ENCODE data around the gene C3orf22.

C3orf22 gene

DNA sequence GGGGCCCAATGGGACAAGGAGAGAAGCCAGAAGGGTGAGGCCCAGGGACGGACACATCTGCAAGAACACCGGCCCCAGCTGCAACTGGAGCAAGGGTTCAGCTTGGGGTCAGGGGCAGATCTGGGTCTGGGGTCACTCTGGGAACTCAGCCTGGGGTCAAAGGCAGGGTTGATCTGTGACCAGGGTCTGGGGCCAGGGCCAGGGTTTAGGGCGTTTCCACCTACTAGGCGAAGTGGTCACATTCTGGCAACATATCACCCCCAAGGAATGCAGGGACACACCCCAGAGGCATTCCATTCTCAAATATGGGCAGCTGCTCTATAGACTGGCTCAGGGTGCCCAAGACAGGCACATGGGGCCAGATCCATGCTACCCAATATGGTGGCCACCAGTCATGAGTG, 50.2 kb downstream of the C3orf22 start:
- H3K4me1 ChIP-seq (ENCODE audit: control insufficient read depth, insufficient read depth, low read length) = no peaks in the 10 kb centered on the region
- no peak overlapping the region for H3K27ac ChIP-seq (ENCODE audit: low read depth, low read length)
- H3K9ac ChIP-seq (ENCODE audit: low read length) = no peak overlapping the region
- no peaks in the 10 kb centered on the region; the same call in 1 of the 2 replicates for H3K27me3 ChIP-seq (ENCODE audit: control insufficient read depth, insufficient read depth, low read length)
- no peaks in the 10 kb centered on the region for H3K9me3 ChIP-seq (ENCODE audit: control insufficient read depth, insufficient read depth, low read depth, low read length)
- H3K36me3 ChIP-seq (ENCODE audit: control insufficient read depth, insufficient read depth, low read length) = no peaks in the 10 kb centered on the region
- no peak overlapping the region for H3K4me3 ChIP-seq (ENCODE audit: low read depth, low read length)

- H3K4me1 ChIP-seq (ENCODE audit: control insufficient read depth, insufficient read depth, low read length) = no peaks in the 10 kb centered on the region
- no peak overlapping the region for H3K27ac ChIP-seq (ENCODE audit: low read depth, low read length)
- H3K36me3 ChIP-seq (ENCODE audit: control insufficient read depth, insufficient read depth, low read length) = no peaks in the 10 kb centered on the region
- no peak overlapping the region for H3K9ac ChIP-seq (ENCODE audit: low read length)
- no peaks in the 10 kb centered on the region; the same call in 1 of the 2 replicates for H3K27me3 ChIP-seq (ENCODE audit: control insufficient read depth, insufficient read depth, low read length)
- H3K4me3 ChIP-seq (ENCODE audit: low read depth, low read length) = no peak overlapping the region
- H3K9me3 ChIP-seq (ENCODE audit: control insufficient read depth, insufficient read depth, low read depth, low read length) = no peaks in the 10 kb centered on the region
Observed at GRCh38 chr3:126507886-126508285, 50.8 kb downstream of the C3orf22 start.

- Histone ChIP-seq H3K27ac (ENCODE audit: low read depth, low read length) (no peak overlapping the region), H3K9me3 (ENCODE audit: control insufficient read depth, insufficient read depth, low read depth, low read length) (no peaks in the 10 kb centered on the region), H3K4me1 (ENCODE audit: control insufficient read depth, insufficient read depth, low read length) (peaks cover 8% of the 10 kb centered on the region), H3K27me3 (ENCODE audit: control insufficient read depth, insufficient read depth, low read length) (no peaks in the 10 kb centered on the region; the same call in 1 of the 2 replicates), H3K9ac (ENCODE audit: low read length) (no peak overlapping the region), H3K36me3 (ENCODE audit: control insufficient read depth, insufficient read depth, low read length) (no peaks in the 10 kb centered on the region), H3K4me3 (ENCODE audit: low read depth, low read length) (no peak overlapping the region)
Observed at GRCh38 chr3:126503701-126504100, 55.0 kb downstream of the C3orf22 start.

GRCh38 chr3:126502656-126503055, 56.1 kb downstream of the C3orf22 start:
- Histone ChIP-seq H3K36me3 (ENCODE audit: control insufficient read depth, insufficient read depth, low read length) (no peaks in the 10 kb centered on the region), H3K4me3 (ENCODE audit: low read depth, low read length) (no peak overlapping the region), H3K9ac (ENCODE audit: low read length) (no peak overlapping the region), H3K9me3 (ENCODE audit: control insufficient read depth, insufficient read depth, low read depth, low read length) (no peaks in the 10 kb centered on the region), H3K27me3 (ENCODE audit: control insufficient read depth, insufficient read depth, low read length) (no peaks in the 10 kb centered on the region; the same call in 1 of the 2 replicates), H3K4me1 (ENCODE audit: control insufficient read depth, insufficient read depth, low read length) (peaks cover 11% of the 10 kb centered on the region), H3K27ac (ENCODE audit: low read depth, low read length) (no peak overlapping the region)

GRCh38 chr3:126501736-126502135, 57.0 kb downstream of the C3orf22 start:
- no peak overlapping the region for H3K27ac ChIP-seq (ENCODE audit: low read depth, low read length)

GRCh38 chr3:126501054-126501453, 57.7 kb downstream of the C3orf22 start:
- Histone ChIP-seq H3K4me1 (ENCODE audit: control insufficient read depth, insufficient read depth, low read length) (peaks cover 11% of the 10 kb centered on the region), H3K9ac (ENCODE audit: low read length) (no peak overlapping the region), H3K36me3 (ENCODE audit: control insufficient read depth, insufficient read depth, low read length) (no peaks in the 10 kb centered on the region), H3K27me3 (ENCODE audit: control insufficient read depth, insufficient read depth, low read length) (no peaks in the 10 kb centered on the region; the same call in 1 of the 2 replicates), H3K27ac (ENCODE audit: low read depth, low read length) (no peak overlapping the region), H3K4me3 (ENCODE audit: low read depth, low read length) (no peak overlapping the region), H3K9me3 (ENCODE audit: control insufficient read depth, insufficient read depth, low read depth, low read length) (no peaks in the 10 kb centered on the region)

More at GRCh38 chr3:126501736-126502135, 57.0 kb downstream of the C3orf22 start:
- no peaks in the 10 kb centered on the region; the same call in 1 of the 2 replicates for H3K27me3 ChIP-seq (ENCODE audit: control insufficient read depth, insufficient read depth, low read length)
- peaks cover 11% of the 10 kb centered on the region for H3K4me1 ChIP-seq (ENCODE audit: control insufficient read depth, insufficient read depth, low read length)
- no peaks in the 10 kb centered on the region for H3K36me3 ChIP-seq (ENCODE audit: control insufficient read depth, insufficient read depth, low read length)
- no peaks in the 10 kb centered on the region for H3K9me3 ChIP-seq (ENCODE audit: control insufficient read depth, insufficient read depth, low read depth, low read length)
- no peak overlapping the region for H3K4me3 ChIP-seq (ENCODE audit: low read depth, low read length)
- H3K9ac ChIP-seq (ENCODE audit: low read length) = no peak overlapping the region

GRCh38 chr3:126500016-126500415, 58.7 kb downstream of the C3orf22 start:
- Histone ChIP-seq H3K4me1 (ENCODE audit: control insufficient read depth, insufficient read depth, low read length) (peaks cover 11% of the 10 kb centered on the region), H3K27ac (ENCODE audit: low read depth, low read length) (no peak overlapping the region), H3K4me3 (ENCODE audit: low read depth, low read length) (no peak overlapping the region), H3K9ac (ENCODE audit: low read length) (no peak overlapping the region), H3K36me3 (ENCODE audit: control insufficient read depth, insufficient read depth, low read length) (no peaks in the 10 kb centered on the region), H3K9me3 (ENCODE audit: control insufficient read depth, insufficient read depth, low read depth, low read length) (no peaks in the 10 kb centered on the region), H3K27me3 (ENCODE audit: control insufficient read depth, insufficient read depth, low read length) (no peaks in the 10 kb centered on the region; the same call in 1 of the 2 replicates)

Measured in HUES6 (cell line).